Gastrocnemius medialis (tissue), 4 donors: Measurements from ENCODE around the gene KDM4B. TPM values are rescaled to one million over a fixed set of nuclear protein-coding genes. Genes with fewer than 3 reads are reported as not detected.

Experiments
- ATAC-seq, 2 donors: fragments of 150-250 bp; one replicate each; pipeline ENCODE4 v1.9.1; 2016
- DNase-seq, 2 donors: peaks; one replicate each; pipeline ENCODE4 v3.0.0-alpha.2; 2019
- H3K27ac ChIP-seq, 4 donors: fragments of 200-600 bp; sonication (generic); 1 replicate in 1 of 4; 2 replicates in 3 of 4; pipeline ENCODE4 v1.5.1; 2016 to 2018; ENCODE audit warnings: mild to moderate bottlenecking in 2 of 4, moderate library complexity in 1 of 4
- H3K27me3 ChIP-seq, 3 donors: fragments of 200-600 bp; sonication (generic) in 2 of 3; 1 replicate in 1 of 3; 2 replicates in 2 of 3; pipeline versions ENCODE4 v1.5.1 to v1.6.0; 2016 to 2019; ENCODE audit warnings: mild to moderate bottlenecking in 1 of 3, moderate library complexity in 1 of 3
- H3K36me3 ChIP-seq, 2 donors: fragments of 200-600 bp; sonication (generic) in 1 of 2; one replicate each; pipeline ENCODE4 v1.5.1; 2017 to 2018
- H3K4me1 ChIP-seq, 2 donors: fragments of 200-600 bp; sonication (generic) in 1 of 2; one replicate each; pipeline ENCODE4 v1.5.1; 2016 to 2017; ENCODE audit warnings: mild to moderate bottlenecking in 2 of 2
- H3K4me3 ChIP-seq, 4 donors: fragments of 200-600 bp; sonication (generic) in 3 of 4; 1 replicate in 1 of 4; 2 replicates in 3 of 4; pipeline ENCODE4 v1.5.1; 2016 to 2019; ENCODE audit warnings: mild to moderate bottlenecking in 2 of 4
- H3K9me3 ChIP-seq, 3 donors: fragments of 200-600 bp; sonication (generic) in 2 of 3; 1 replicate in 1 of 3; 2 replicates in 2 of 3; pipeline ENCODE4 v1.5.1; 2016 to 2019
- POLR2A ChIP-seq, 2 donors: fragments of 450-650 bp; IDR thresholded peaks; one replicate each; pipeline ENCODE4 v1.6.1; 2017; ENCODE audit warnings: antibody characterized with exemption in 2 of 2, mild to moderate bottlenecking in 2 of 2, moderate library complexity in 2 of 2
- in situ Hi-C, 4 donors: fragments of 200-750 bp; cut with MboI; loops; one replicate each; pipeline versions ENCODE4 v1.15.0 to v1.8.0; 2017; ENCODE audit warnings: low sequenced_read_pairs in 4 of 4
- intact Hi-C: fragments of 100-400 bp; cut with DNase I; formaldehyde crosslinking; loops from one replicate; pipeline ENCODE4 v1.15.1; 2023; ENCODE audit warnings: low total_unique reads
- total RNA-seq, 4 donors: library from RNA; depleted of rRNA; stranded (reverse); fragments of >200 nt; gene quantifications; one replicate each; pipeline versions ENCODE4 v1.1.0 to v1.2.3, GENCODE V29; 2016
- TF ChIP-seq, protein P1 (sequence below), 5 experiments: fragments of 450-650 bp in 3 of 5; fragments of 200-600 bp in 2 of 5; sonication (generic) in 2 of 5; IDR thresholded peaks in 4 of 5; conservative IDR thresholded peaks in 1 of 5; 1 replicate in 4 of 5; 2 replicates in 1 of 5; pipeline ENCODE4 v1.5.1; 2016 to 2019; ENCODE audit warnings: antibody characterized with exemption in 5 of 5, mild to moderate bottlenecking in 3 of 5, moderate library complexity in 3 of 5

Gene KDM4B
- total RNA-seq, 4 donors from 2014 or later: 40.9 to 61.4 (median 46.4) TPM

GRCh38 chr19:5106971-5107370 lies 138.1 kb downstream of the KDM4B start:
- Histone ChIP-seq H3K36me3 (peaks cover 0 to 8% of the 10 kb centered on the region in 2 donors), H3K9me3 (no peaks in the 10 kb centered on the region), H3K27ac (no peak overlapping the region), H3K4me1 (peaks cover 31 to 38% of the 10 kb centered on the region in 2 donors), H3K4me3 (no peak overlapping the region), H3K27me3 (no peaks in the 10 kb centered on the region)
- ATAC-seq (no peak), DNase-seq (no peak)
- in situ Hi-C loops (no loop called here), intact Hi-C loops (no loop called here)
- TF ChIP-seq, protein P1, sequence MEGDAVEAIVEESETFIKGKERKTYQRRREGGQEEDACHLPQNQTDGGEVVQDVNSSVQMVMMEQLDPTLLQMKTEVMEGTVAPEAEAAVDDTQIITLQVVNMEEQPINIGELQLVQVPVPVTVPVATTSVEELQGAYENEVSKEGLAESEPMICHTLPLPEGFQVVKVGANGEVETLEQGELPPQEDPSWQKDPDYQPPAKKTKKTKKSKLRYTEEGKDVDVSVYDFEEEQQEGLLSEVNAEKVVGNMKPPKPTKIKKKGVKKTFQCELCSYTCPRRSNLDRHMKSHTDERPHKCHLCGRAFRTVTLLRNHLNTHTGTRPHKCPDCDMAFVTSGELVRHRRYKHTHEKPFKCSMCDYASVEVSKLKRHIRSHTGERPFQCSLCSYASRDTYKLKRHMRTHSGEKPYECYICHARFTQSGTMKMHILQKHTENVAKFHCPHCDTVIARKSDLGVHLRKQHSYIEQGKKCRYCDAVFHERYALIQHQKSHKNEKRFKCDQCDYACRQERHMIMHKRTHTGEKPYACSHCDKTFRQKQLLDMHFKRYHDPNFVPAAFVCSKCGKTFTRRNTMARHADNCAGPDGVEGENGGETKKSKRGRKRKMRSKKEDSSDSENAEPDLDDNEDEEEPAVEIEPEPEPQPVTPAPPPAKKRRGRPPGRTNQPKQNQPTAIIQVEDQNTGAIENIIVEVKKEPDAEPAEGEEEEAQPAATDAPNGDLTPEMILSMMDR (IDR thresholded peaks at IDR 0.05 in 4 of 5, conservative IDR thresholded peaks at IDR 0.05 in 1 of 5): no peak
- no peak for TF ChIP-seq POLR2A (IDR thresholded peaks at IDR 0.05)

DNA sequence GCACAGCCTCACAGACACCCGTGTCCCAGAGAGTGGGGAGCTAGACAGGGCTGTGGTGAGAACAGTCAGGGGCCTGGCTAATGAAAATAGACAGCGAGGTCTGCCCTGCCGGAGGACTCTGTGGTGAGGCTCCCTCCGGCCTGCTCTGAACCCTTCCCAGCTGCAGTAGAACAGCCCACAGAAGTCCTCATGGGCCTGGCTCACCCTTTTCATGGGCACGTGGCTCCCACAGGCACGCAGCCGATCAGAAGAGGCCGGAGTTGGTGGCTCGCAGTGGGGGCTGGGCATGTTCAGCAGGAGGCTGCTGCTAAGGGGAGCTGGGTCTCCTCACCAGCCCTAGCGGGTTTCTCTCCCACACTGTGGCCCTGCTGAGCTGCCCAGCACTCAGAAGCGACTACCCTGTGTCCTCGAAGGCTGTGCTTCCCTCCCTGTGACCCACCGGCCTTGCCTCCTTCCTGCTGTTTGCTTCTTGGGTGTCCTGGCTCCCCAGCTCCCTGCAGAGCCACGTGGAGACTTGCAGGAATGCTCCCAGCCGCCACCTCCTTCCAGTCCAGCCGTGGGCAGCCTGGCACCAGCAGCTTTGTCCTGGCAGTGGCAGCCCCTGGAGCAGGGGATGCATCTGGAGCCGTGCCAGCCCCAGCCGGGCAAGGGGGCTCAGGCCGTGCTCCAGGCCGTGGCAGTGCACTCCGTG lies 138.7 kb downstream of the KDM4B start:
- no peak for DNase-seq

DNA sequence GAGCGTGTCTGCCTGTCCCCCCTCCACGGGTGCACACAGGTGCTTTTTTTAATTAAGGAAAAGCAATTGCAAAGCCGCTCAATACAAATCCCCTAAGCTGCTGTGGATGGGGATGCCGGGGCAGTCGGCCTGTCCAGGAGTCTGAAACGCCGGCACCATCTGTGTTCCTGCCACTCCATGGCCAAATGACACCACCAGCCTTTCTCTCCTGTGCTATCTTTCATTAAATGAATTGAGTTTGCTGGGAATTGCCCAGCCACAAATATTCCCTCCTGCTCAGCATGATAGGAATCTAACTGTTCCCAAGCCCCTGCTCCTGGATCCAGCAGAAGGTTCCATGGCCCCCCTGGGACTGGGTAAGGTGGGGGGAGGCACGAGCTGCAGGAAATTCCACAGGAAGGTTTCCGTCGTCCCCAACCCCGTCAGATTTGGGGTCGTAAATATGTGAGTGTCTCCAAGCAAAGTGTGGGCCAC lies 139.2 kb downstream of the KDM4B start:
- ATAC-seq (no peak), DNase-seq (no peak)
- H3K27ac ChIP-seq: no peak overlapping the region
- H3K9me3 ChIP-seq: no peaks in the 10 kb centered on the region
- peaks cover 0 to 17% of the 10 kb centered on the region in 2 donors for H3K36me3 ChIP-seq
- no peak for TF ChIP-seq POLR2A (IDR thresholded peaks at IDR 0.05)
- TF ChIP-seq, protein P1 (IDR thresholded peaks at IDR 0.05 in 4 of 5, conservative IDR thresholded peaks at IDR 0.05 in 1 of 5): no peak
- in situ Hi-C loops (no loop called here), intact Hi-C loops (no loop called here)
- peaks cover 21 to 27% of the 10 kb centered on the region in 2 donors for H3K4me1 ChIP-seq
- H3K27me3 ChIP-seq: no peaks in the 10 kb centered on the region
- H3K4me3 ChIP-seq: no peak overlapping the region

More for the DNA sequence above, 138.7 kb downstream of the KDM4B start:
- no peak for TF ChIP-seq POLR2A (IDR thresholded peaks at IDR 0.05)
- TF ChIP-seq, protein P1 (IDR thresholded peaks at IDR 0.05 in 4 of 5, conservative IDR thresholded peaks at IDR 0.05 in 1 of 5): no peak
- no peak overlapping the region for H3K27ac ChIP-seq
- no peaks in the 10 kb centered on the region for H3K9me3 ChIP-seq
- no peaks in the 10 kb centered on the region for H3K27me3 ChIP-seq
- H3K4me1 ChIP-seq: peaks cover 27 to 33% of the 10 kb centered on the region in 2 donors
- in situ Hi-C loops (no loop called here), intact Hi-C loops (no loop called here)
- no peak for ATAC-seq
- H3K4me3 ChIP-seq: no peak overlapping the region
- peaks cover 0 to 14% of the 10 kb centered on the region in 2 donors for H3K36me3 ChIP-seq

- Histone ChIP-seq H3K36me3 (peaks cover 0 to 24% of the 10 kb centered on the region in 2 donors), H3K4me1 (peaks cover 14 to 20% of the 10 kb centered on the region in 2 donors), H3K4me3 (no peak overlapping the region), H3K27ac (no peak overlapping the region), H3K9me3 (no peaks in the 10 kb centered on the region), H3K27me3 (no peaks in the 10 kb centered on the region)
- no peak for TF ChIP-seq POLR2A (IDR thresholded peaks at IDR 0.05)
- TF ChIP-seq, protein P1 (IDR thresholded peaks at IDR 0.05 in 4 of 5, conservative IDR thresholded peaks at IDR 0.05 in 1 of 5): no peak
- DNase-seq (no peak), ATAC-seq (no peak)
- in situ Hi-C loops (no loop called here), intact Hi-C loops (no loop called here)
These were observed 140.0 kb downstream of the KDM4B start for GRCh38 chr19:5108866-5109265.
